HG03439 (cell line): ENCODE data around the gene TSFM.

Experiments used
- ATAC-seq: cut with Tn5 transposase; IDR thresholded peaks from one replicate; pipeline ENCODE4 v1.9.1; 2021; ENCODE audit warnings: mild to moderate bottlenecking, moderate library complexity; ENCODE audit not compliant: unreplicated experiment

TSFM gene

DNA sequence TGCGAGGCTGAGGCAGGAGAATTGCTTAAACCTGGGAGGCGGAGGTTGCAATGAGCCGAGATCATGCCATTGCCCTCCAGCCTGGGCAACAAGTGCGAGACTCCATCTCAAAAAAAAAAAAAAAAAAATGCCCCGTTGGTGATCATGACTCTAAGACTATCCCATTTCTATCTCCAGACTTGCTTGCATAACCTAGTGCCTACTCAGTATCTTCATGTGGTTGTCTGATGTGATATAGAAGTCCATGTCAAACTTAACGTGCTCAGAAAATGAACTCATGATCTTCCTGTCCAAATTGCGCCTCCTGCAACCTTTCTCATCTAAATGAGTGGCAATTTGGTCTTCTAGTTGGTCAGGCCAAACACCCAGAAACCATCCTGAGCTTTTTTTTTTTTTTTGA is 4.7 kb upstream of the TSFM start:
- no peak for ATAC-seq

DNA sequence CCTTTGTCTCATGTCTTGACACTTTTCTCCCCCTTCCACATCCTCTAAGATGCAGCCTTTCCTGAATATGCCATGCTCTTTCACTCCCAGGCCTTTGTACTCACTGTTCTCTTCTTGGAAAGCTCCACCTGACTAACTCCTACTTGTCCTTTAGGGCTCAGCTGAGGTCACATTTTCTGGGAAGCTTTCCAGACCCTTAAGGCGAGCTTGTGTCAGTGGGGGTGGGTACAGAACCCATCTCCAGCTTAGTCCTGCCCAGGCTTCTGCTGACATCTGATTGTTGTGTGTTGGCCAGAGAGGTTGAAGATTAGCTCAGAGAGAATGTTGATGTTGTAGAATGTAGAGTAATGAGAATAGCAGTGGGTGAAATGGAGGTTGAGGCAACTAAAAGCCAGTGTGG is 2.9 kb upstream of the TSFM start:
- ATAC-seq: no peak

DNA sequence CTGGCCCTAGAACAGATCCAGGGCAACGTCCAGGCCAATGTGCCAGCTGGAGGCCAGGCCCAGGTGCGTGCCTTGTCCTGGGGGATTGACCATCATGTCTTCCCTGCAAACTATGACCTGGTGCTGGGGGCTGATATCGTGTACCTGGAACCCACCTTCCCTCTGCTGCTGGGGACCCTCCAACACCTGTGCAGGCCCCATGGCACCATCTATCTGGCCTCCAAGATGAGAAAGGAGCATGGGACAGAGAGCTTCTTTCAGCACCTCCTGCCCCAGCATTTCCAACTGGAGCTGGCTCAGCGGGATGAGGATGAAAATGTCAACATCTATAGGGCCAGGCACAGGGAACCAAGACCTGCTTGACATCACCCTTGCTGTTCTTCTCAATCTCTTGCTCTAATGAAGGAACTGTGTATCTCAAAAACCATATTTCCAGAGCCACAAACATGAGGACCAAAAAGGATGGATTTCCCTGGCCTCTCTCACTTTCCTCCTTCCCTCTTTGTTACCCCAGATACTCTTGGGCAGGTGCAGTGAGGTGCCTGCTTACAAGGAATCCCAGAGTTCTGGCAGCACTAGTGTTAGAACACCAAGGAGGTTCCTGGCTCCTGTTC is 2.2 kb upstream of the TSFM start:
- ATAC-seq: no peak

DNA sequence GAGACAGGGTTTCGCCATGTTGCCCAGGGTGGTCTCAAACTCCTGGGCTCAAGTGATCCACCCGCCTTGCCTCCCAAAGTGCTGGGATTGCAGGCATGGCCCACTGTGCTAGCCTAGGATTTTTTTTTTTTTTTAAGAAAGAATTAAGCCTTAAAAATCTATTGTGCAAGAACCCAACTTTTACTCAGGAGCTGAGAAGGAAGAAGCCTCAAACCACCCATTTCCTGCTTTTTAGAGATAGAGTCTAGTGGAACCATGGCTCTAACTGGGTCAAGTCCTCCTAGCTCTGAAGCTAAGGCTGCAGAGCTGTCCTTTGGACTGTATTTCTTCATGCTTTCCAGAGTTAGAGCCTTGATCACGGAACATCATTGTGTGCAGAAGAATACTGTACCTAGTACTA is 1.3 kb upstream of the TSFM start:
- ATAC-seq: no peak

GRCh38 chr12:57781801-57782200 is 786 bp upstream of the TSFM start:
- no peak for ATAC-seq

DNA sequence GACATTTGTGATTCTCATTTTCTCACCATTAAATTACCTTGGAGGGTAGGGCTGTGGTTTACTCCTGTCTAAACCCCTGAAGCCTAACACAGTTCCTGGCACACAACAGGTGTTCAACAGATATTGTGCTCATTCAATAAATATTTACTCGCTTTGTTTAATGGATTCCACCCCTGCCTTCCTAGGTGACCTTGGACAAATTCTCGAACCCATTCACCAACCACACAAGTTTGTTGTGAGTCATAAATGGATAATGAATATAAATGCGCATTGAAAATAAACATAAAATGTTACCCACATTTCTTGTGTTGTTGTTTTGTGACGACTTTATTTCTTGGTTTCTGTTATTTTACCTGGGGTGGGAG is 362 bp upstream of the TSFM start:
- ATAC-seq: no peak

GRCh38 chr12:57783466-57783801 is 847 bp downstream of the TSFM start:
- no peak for ATAC-seq

DNA sequence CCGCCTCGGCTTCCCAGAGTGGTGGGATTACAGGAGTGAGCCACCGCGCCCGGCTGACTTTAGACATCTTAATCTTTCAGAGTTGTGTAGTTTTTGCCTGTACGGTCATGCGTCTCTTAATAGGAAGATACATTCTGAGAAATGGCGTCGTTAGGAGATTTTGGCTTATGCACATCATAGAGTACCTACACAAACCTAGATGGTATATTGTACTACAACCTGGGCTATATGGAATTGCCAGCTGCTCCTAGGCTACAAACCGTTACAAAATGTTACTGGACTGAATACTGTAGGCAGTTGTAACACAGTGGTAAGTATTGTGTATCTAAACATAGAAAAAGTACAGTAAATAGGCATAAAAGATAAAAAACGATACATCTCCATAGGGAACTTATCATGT is 1.3 kb downstream of the TSFM start:
- ATAC-seq: no peak

DNA sequence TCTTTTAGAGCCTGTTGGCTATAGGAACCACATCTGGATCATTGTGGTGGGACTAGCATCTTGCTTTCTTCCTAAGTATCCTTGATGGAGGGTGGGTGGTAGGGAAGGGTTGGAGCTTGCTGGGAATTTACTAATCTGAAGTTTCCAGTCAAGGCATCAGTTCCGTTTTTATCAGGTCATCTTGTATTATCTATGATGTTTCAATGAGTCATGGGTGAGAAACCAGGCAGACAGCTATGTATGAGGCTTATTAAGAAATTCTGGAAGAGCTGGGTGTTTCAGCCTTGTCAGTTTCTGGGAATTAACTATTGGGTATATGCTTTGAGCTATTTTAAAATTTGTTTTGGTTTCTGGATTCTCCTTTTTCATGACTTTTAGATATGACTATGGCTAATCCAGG is 11.3 kb downstream of the TSFM start:
- no peak for ATAC-seq

- ATAC-seq: no peak
Measured at GRCh38 chr12:57795354-57795753, 12.8 kb downstream of the TSFM start.

GRCh38 chr12:57796996-57797395 is 14.4 kb downstream of the TSFM start:
- no peak for ATAC-seq

GRCh38 chr12:57797933-57798332 is 15.3 kb downstream of the TSFM start:
- ATAC-seq: no peak

- no peak for ATAC-seq
Measured at GRCh38 chr12:57800965-57801364, 18.4 kb downstream of the TSFM start.

- no peak for ATAC-seq
Measured at GRCh38 chr12:57802607-57803006, 20.0 kb downstream of the TSFM start.

DNA sequence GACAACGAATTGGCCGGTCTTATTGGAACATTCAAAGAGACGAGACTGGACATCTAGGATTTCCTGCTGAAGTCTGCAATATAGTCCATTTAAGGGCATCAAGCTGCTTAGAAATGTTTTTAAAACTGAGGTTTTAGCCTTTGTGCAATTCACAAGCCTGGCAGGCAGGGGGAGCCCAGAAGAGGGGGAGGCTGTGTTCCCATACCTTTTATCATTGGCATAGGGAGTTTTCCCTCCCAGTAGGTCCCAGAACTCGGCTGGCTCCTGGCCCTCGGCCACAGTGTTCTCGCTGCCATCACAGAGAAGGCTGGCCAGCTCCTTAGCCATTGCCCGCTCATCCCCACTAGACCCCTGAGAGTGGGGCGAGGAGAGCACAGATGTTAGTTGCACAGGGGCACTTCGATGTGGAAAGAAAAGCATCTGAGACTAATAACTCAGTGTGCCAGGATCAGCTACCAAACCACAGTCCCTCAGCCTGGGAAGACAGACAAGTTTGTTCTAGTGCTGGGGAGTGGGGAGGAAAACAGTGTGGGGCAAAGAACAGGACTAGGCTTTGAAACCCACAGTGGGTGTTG is 20.8 kb downstream of the TSFM start:
- no peak for ATAC-seq

DNA sequence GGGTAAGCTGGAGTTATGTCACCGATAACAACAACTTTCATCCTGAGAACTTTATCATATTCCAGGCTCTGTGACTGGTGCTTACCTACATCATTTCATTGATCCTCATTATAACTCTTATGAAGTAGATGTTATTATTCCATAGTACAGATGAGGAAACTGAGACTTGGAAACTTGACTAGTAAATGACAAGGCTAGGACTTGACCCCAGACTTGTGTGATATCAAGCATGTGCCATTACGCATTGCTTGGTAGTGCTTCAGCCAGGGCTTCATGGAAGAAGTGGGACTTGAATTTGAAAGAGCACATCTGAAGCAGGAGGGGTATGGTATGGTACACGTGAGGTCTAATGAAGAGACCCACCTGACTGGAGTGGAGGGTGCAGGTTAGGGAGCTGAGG is 24.1 kb downstream of the TSFM start:
- no peak for ATAC-seq

GRCh38 chr12:57807285-57807684 is 24.7 kb downstream of the TSFM start:
- no peak for ATAC-seq

DNA sequence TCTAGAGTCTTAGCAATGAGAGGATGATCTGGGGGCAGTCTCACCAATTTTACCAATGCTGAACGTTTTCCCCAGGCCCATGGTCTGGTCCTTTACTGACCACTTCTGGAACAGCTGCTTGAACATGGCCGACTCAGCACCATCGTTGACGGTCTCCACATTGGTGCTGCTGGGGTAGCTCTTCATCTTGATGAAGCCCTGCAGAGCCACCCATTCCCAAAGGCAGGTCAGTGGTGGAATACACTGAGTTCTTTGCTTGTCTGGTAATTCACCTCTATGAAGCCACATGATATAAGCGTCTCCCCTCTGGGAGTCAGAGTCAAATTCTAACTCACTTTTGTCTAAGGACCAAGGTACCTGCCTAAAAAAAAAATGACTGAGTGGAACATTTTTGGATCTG is 25.8 kb downstream of the TSFM start:
- no peak for ATAC-seq

GRCh38 chr12:57809425-57809824 is 26.8 kb downstream of the TSFM start:
- ATAC-seq: no peak

DNA sequence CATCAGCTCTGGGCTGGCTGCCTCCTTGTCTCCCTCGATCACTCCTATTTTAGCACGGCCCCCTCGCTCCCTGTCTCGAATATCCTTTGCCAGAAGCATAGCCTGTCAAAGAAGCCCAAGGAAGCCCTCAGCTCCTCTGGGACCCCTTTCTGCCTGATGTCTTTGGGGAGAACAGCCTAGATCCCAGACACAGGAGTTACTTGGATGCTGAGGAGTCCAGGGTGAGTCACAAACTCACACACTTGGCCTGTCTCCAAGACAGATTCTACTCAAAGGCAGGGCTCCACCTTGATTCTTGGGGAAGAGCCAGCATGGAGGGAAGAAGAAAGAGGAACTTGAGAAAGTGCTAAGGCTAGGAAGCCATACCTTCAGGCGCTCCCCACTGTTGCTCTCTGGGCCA is 27.9 kb downstream of the TSFM start:
- no peak for ATAC-seq

- no peak for ATAC-seq
Measured at GRCh38 chr12:57811028-57811755, 28.6 kb downstream of the TSFM start.

DNA sequence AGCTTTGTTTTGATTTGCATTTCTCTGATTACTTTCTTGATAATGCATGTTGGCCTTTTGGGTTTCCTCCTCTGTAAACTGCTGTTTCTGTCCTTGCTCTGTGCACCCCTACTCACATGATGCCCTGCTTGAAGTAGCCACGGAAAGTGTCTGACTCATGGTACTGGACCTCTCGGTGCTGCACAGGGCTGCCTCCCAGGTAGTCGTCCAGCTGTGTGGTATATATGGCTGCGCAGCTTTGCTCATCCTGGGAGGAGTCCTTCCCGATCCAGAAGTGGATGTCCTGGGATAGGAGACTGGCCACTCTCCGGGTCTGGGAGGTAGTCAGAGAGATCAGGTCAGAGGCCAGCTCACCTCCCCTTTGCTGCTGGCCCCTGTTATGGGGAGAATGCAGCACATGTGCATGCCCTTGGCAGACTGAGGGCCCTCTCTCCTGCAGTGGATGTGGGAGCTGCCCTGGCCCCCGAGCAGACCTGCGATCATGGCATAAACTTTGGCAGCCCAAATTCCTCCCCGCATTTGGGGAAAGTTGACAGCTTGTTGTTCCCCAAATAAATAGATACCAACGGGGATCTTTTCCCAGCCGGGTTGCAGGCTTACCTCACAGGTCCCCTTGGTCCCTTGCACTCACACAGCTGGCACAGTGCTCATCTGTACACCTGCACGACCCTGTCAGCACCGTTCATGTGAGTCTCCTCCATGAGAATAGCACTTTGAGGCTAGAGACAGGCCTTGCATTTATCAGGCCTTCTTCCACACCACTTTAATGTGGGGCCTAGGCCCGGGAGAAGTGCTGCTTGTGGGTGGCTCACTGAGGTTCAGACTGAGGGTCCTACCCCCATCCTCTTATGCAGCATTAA is 30.8 kb downstream of the TSFM start:
- no peak for ATAC-seq
